ENCODE data around the gene SLC16A8.

The SLC16A8 gene

GRCh38 chr22:38083931-38084631 is at the start of gene SLC16A8:
Gene SLC16A8 (minus strand): TSS chr22:38084184. CDS start chr22:38082873, 1,311 bp downstream.
- no peak within 1 kb of the TSS for H3K4me3 ChIP-seq (ENCODE audit: low read depth, low read length)
- H3K36me3 ChIP-seq (ENCODE audit: control insufficient read depth, insufficient read depth, low read length): no peaks in the 10 kb centered on the region
- H3K27ac ChIP-seq (ENCODE audit: low read depth, low read length): peak within 1 kb of the TSS; percentile 42; the same call in 1 of the 2 replicates
- peaks cover 41% of the 10 kb centered on the region for H3K4me1 ChIP-seq (ENCODE audit: control insufficient read depth, insufficient read depth, low read length)
- no peaks in the 10 kb centered on the region for H3K9me3 ChIP-seq (ENCODE audit: control insufficient read depth, insufficient read depth, low read depth, low read length)
- peak within 1 kb of the TSS; percentile 42 for H3K9ac ChIP-seq (ENCODE audit: low read length)
- H3K27me3 ChIP-seq (ENCODE audit: control insufficient read depth, insufficient read depth, low read length): peaks cover 36% of the 10 kb centered on the region

- Histone ChIP-seq H3K4me1 (ENCODE audit: control insufficient read depth, insufficient read depth, low read length) (no peaks in the 10 kb centered on the region), H3K27me3 (ENCODE audit: control insufficient read depth, insufficient read depth, low read length) (no peaks in the 10 kb centered on the region), H3K9me3 (ENCODE audit: control insufficient read depth, insufficient read depth, low read depth, low read length) (no peaks in the 10 kb centered on the region), H3K27ac (ENCODE audit: low read depth, low read length) (no peak overlapping the region), H3K36me3 (ENCODE audit: control insufficient read depth, insufficient read depth, low read length) (peaks cover 37% of the 10 kb centered on the region), H3K4me3 (ENCODE audit: low read depth, low read length) (no peak overlapping the region), H3K9ac (ENCODE audit: low read length) (no peak overlapping the region)
Observed at GRCh38 chr22:38133331-38133730, 49.3 kb upstream of the SLC16A8 start.

- H3K9me3 ChIP-seq (ENCODE audit: control insufficient read depth, insufficient read depth, low read depth, low read length): no peaks in the 10 kb centered on the region
- no peak overlapping the region for H3K9ac ChIP-seq (ENCODE audit: low read length)
- H3K36me3 ChIP-seq (ENCODE audit: control insufficient read depth, insufficient read depth, low read length): peaks cover 36% of the 10 kb centered on the region
- no peaks in the 10 kb centered on the region for H3K27me3 ChIP-seq (ENCODE audit: control insufficient read depth, insufficient read depth, low read length)
- no peaks in the 10 kb centered on the region for H3K4me1 ChIP-seq (ENCODE audit: control insufficient read depth, insufficient read depth, low read length)
- no peak overlapping the region for H3K4me3 ChIP-seq (ENCODE audit: low read depth, low read length)
- no peak overlapping the region for H3K27ac ChIP-seq (ENCODE audit: low read depth, low read length)
Observed at GRCh38 chr22:38132794-38133193, 48.8 kb upstream of the SLC16A8 start.

- Histone ChIP-seq H3K27me3 (ENCODE audit: control insufficient read depth, insufficient read depth, low read length) (no peaks in the 10 kb centered on the region), H3K9ac (ENCODE audit: low read length) (no peak overlapping the region), H3K27ac (ENCODE audit: low read depth, low read length) (no peak overlapping the region), H3K9me3 (ENCODE audit: control insufficient read depth, insufficient read depth, low read depth, low read length) (no peaks in the 10 kb centered on the region), H3K4me1 (ENCODE audit: control insufficient read depth, insufficient read depth, low read length) (no peaks in the 10 kb centered on the region), H3K4me3 (ENCODE audit: low read depth, low read length) (no peak overlapping the region), H3K36me3 (ENCODE audit: control insufficient read depth, insufficient read depth, low read length) (peaks cover 36% of the 10 kb centered on the region)
Observed at GRCh38 chr22:38132136-38132535, 48.2 kb upstream of the SLC16A8 start.

- Histone ChIP-seq H3K9me3 (ENCODE audit: control insufficient read depth, insufficient read depth, low read depth, low read length) (no peaks in the 10 kb centered on the region), H3K4me1 (ENCODE audit: control insufficient read depth, insufficient read depth, low read length) (no peaks in the 10 kb centered on the region), H3K27ac (ENCODE audit: low read depth, low read length) (no peak overlapping the region), H3K36me3 (ENCODE audit: control insufficient read depth, insufficient read depth, low read length) (peaks cover 36% of the 10 kb centered on the region), H3K9ac (ENCODE audit: low read length) (no peak overlapping the region), H3K27me3 (ENCODE audit: control insufficient read depth, insufficient read depth, low read length) (no peaks in the 10 kb centered on the region), H3K4me3 (ENCODE audit: low read depth, low read length) (no peak overlapping the region)
Observed at GRCh38 chr22:38131399-38131798, 47.4 kb upstream of the SLC16A8 start.

GRCh38 chr22:38129856-38130255 is 45.9 kb upstream of the SLC16A8 start:
- H3K27ac ChIP-seq (ENCODE audit: low read depth, low read length): no peak overlapping the region
- H3K4me3 ChIP-seq (ENCODE audit: low read depth, low read length): no peak overlapping the region
- H3K9ac ChIP-seq (ENCODE audit: low read length): no peak overlapping the region
- no peaks in the 10 kb centered on the region for H3K9me3 ChIP-seq (ENCODE audit: control insufficient read depth, insufficient read depth, low read depth, low read length)
- peaks cover 33% of the 10 kb centered on the region for H3K36me3 ChIP-seq (ENCODE audit: control insufficient read depth, insufficient read depth, low read length)
- no peaks in the 10 kb centered on the region for H3K27me3 ChIP-seq (ENCODE audit: control insufficient read depth, insufficient read depth, low read length)
- H3K4me1 ChIP-seq (ENCODE audit: control insufficient read depth, insufficient read depth, low read length): no peaks in the 10 kb centered on the region

GRCh38 chr22:38129021-38129420 is 45.0 kb upstream of the SLC16A8 start:
- Histone ChIP-seq H3K9me3 (ENCODE audit: control insufficient read depth, insufficient read depth, low read depth, low read length) (no peaks in the 10 kb centered on the region), H3K9ac (ENCODE audit: low read length) (no peak overlapping the region), H3K4me1 (ENCODE audit: control insufficient read depth, insufficient read depth, low read length) (no peaks in the 10 kb centered on the region), H3K27me3 (ENCODE audit: control insufficient read depth, insufficient read depth, low read length) (no peaks in the 10 kb centered on the region), H3K4me3 (ENCODE audit: low read depth, low read length) (no peak overlapping the region), H3K27ac (ENCODE audit: low read depth, low read length) (no peak overlapping the region), H3K36me3 (ENCODE audit: control insufficient read depth, insufficient read depth, low read length) (peaks cover 33% of the 10 kb centered on the region)

- no peaks in the 10 kb centered on the region for H3K9me3 ChIP-seq (ENCODE audit: control insufficient read depth, insufficient read depth, low read depth, low read length)
- no peaks in the 10 kb centered on the region for H3K4me1 ChIP-seq (ENCODE audit: control insufficient read depth, insufficient read depth, low read length)
- H3K27me3 ChIP-seq (ENCODE audit: control insufficient read depth, insufficient read depth, low read length): no peaks in the 10 kb centered on the region
- H3K9ac ChIP-seq (ENCODE audit: low read length): peak overlapping the region; percentile 0
- H3K27ac ChIP-seq (ENCODE audit: low read depth, low read length): no peak overlapping the region
- no peak overlapping the region for H3K4me3 ChIP-seq (ENCODE audit: low read depth, low read length)
- peaks cover 26% of the 10 kb centered on the region for H3K36me3 ChIP-seq (ENCODE audit: control insufficient read depth, insufficient read depth, low read length)
Observed at GRCh38 chr22:38127869-38128268, 43.9 kb upstream of the SLC16A8 start.

GRCh38 chr22:38126928-38127668 is 43.1 kb upstream of the SLC16A8 start:
- Histone ChIP-seq H3K27ac (ENCODE audit: low read depth, low read length) (no peak overlapping the region), H3K4me1 (ENCODE audit: control insufficient read depth, insufficient read depth, low read length) (no peaks in the 10 kb centered on the region), H3K27me3 (ENCODE audit: control insufficient read depth, insufficient read depth, low read length) (no peaks in the 10 kb centered on the region), H3K36me3 (ENCODE audit: control insufficient read depth, insufficient read depth, low read length) (peaks cover 19% of the 10 kb centered on the region), H3K4me3 (ENCODE audit: low read depth, low read length) (no peak overlapping the region), H3K9ac (ENCODE audit: low read length) (no peak overlapping the region), H3K9me3 (ENCODE audit: control insufficient read depth, insufficient read depth, low read depth, low read length) (no peaks in the 10 kb centered on the region)

GRCh38 chr22:38125751-38126201 is 41.8 kb upstream of the SLC16A8 start:
- Histone ChIP-seq H3K27me3 (ENCODE audit: control insufficient read depth, insufficient read depth, low read length) (no peaks in the 10 kb centered on the region), H3K27ac (ENCODE audit: low read depth, low read length) (no peak overlapping the region), H3K4me3 (ENCODE audit: low read depth, low read length) (no peak overlapping the region), H3K9ac (ENCODE audit: low read length) (no peak overlapping the region), H3K4me1 (ENCODE audit: control insufficient read depth, insufficient read depth, low read length) (no peaks in the 10 kb centered on the region), H3K36me3 (ENCODE audit: control insufficient read depth, insufficient read depth, low read length) (peaks cover 14% of the 10 kb centered on the region), H3K9me3 (ENCODE audit: control insufficient read depth, insufficient read depth, low read depth, low read length) (no peaks in the 10 kb centered on the region)

GRCh38 chr22:38125038-38125610 is 41.1 kb upstream of the SLC16A8 start:
- Histone ChIP-seq H3K27ac (ENCODE audit: low read depth, low read length) (no peak overlapping the region), H3K9me3 (ENCODE audit: control insufficient read depth, insufficient read depth, low read depth, low read length) (no peaks in the 10 kb centered on the region), H3K27me3 (ENCODE audit: control insufficient read depth, insufficient read depth, low read length) (no peaks in the 10 kb centered on the region), H3K36me3 (ENCODE audit: control insufficient read depth, insufficient read depth, low read length) (peaks cover 14% of the 10 kb centered on the region), H3K4me3 (ENCODE audit: low read depth, low read length) (no peak overlapping the region), H3K4me1 (ENCODE audit: control insufficient read depth, insufficient read depth, low read length) (peaks cover 4% of the 10 kb centered on the region; the same call in 1 of the 2 replicates), H3K9ac (ENCODE audit: low read length) (no peak overlapping the region)
